ENCODE measurements around the gene SLC37A3. TPM values are rescaled to one million over a fixed set of nuclear protein-coding genes. Genes with fewer than 3 reads are reported as not detected.
A peak's percentile ranks its signal among the peaks of the same experiment; 100 is the strongest.
"Not testable (repeated sequence)": the region's sequence is repeated elsewhere in the genome, so short reads cannot be mapped to it uniquely, and the experiment has no call there.

SLC37A3 gene
- total and polyA plus RNA-seq, 2 experiments from 2014 or later = 44.9 to 64.5 TPM

GRCh38 chr7:140345426-140345825, 52.9 kb downstream of the SLC37A3 start:
- Histone ChIP-seq H3K27me3 (no peaks in the 10 kb centered on the region), H3K4me3 (no peak overlapping the region), H3K36me3 (replicated peaks; ENCODE audit: insufficient read depth, low read depth) (no peaks in the 10 kb centered on the region), H3K4me1 (ENCODE audit: insufficient read depth) (no peaks in the 10 kb centered on the region), H2AFZ (no peak overlapping the region), H4K20me1 (ENCODE audit: insufficient read depth, poor library complexity, severe bottlenecking) (no peaks in the 10 kb centered on the region), H3K79me2 (no peaks in the 10 kb centered on the region), H3K4me2 (no peak overlapping the region), H3K27ac (no peak overlapping the region), H3K9me2 (replicated peaks; ENCODE audit: insufficient read depth) (no peaks in the 10 kb centered on the region), H3K9me3 (ENCODE audit: low read depth) (no peaks in the 10 kb centered on the region)
- DNase-seq (ENCODE audit: low spot score) = no peak
- no peak for TF ChIP-seq EZH2phosphoT487 (IDR thresholded peaks at IDR 0.05; ENCODE audit: low read depth, severe bottlenecking, unreplicated experiment)
- no peak for TF ChIP-seq CTCF (IDR thresholded peaks at IDR 0.05; ENCODE audit: poor library complexity)
- TF ChIP-seq EZH2 (IDR thresholded peaks at IDR 0.05; ENCODE audit: borderline replicate concordance) = no peak
- 61% methylated on average over 3 of the region's 3 CpGs for WGBS (ENCODE audit: low lambda C conversion rate, missing lambda C conversion rate)

GRCh38 chr7:140342727-140343514, 55.4 kb downstream of the SLC37A3 start:
- DNase-seq (ENCODE audit: low spot score) = peak; percentile 30
- no peaks in the 10 kb centered on the region for H3K9me2 ChIP-seq (replicated peaks; ENCODE audit: insufficient read depth)
- H3K27me3 ChIP-seq = no peaks in the 10 kb centered on the region
- H3K4me1 ChIP-seq (ENCODE audit: insufficient read depth) = no peaks in the 10 kb centered on the region
- 75% methylated on average over 13 of the region's 13 CpGs for WGBS (ENCODE audit: low lambda C conversion rate, missing lambda C conversion rate)
- H3K36me3 ChIP-seq (replicated peaks; ENCODE audit: insufficient read depth, low read depth) = no peaks in the 10 kb centered on the region
- H3K4me3 ChIP-seq = no peak overlapping the region
- H3K27ac ChIP-seq = no peak overlapping the region
- H2AFZ ChIP-seq = no peak overlapping the region
- no peak overlapping the region for H3K4me2 ChIP-seq
- H3K79me2 ChIP-seq = no peaks in the 10 kb centered on the region
- TF ChIP-seq EZH2 (IDR thresholded peaks at IDR 0.05; ENCODE audit: borderline replicate concordance) (no peak), EZH2phosphoT487 (IDR thresholded peaks at IDR 0.05; ENCODE audit: low read depth, severe bottlenecking, unreplicated experiment) (no peak), CTCF (IDR thresholded peaks at IDR 0.05; ENCODE audit: poor library complexity) (peak; percentile 35)
- H4K20me1 ChIP-seq (ENCODE audit: insufficient read depth, poor library complexity, severe bottlenecking) = no peaks in the 10 kb centered on the region
- no peaks in the 10 kb centered on the region for H3K9me3 ChIP-seq (ENCODE audit: low read depth)

GRCh38 chr7:140338959-140339358, 59.4 kb downstream of the SLC37A3 start:
- not testable (repeated sequence) for H3K9me2 ChIP-seq (replicated peaks; ENCODE audit: insufficient read depth); H2AFZ ChIP-seq; H3K9me3 ChIP-seq (ENCODE audit: low read depth); H4K20me1 ChIP-seq (ENCODE audit: insufficient read depth, poor library complexity, severe bottlenecking); DNase-seq (ENCODE audit: low spot score); H3K27me3 ChIP-seq; H3K36me3 ChIP-seq (replicated peaks; ENCODE audit: insufficient read depth, low read depth); H3K4me1 ChIP-seq (ENCODE audit: insufficient read depth); H3K79me2 ChIP-seq; H3K4me2 ChIP-seq; H3K4me3 ChIP-seq; H3K27ac ChIP-seq
- whole genome bisulfite sequencing (ENCODE audit: low lambda C conversion rate, missing lambda C conversion rate) = 90% methylated on average over 1 of the region's 1 CpG

GRCh38 chr7:140334341-140335057, 63.8 kb downstream of the SLC37A3 start:
- H3K4me1 ChIP-seq (ENCODE audit: insufficient read depth) = no peaks in the 10 kb centered on the region

More at GRCh38 chr7:140334341-140335057, 63.8 kb downstream of the SLC37A3 start:
- Histone ChIP-seq H4K20me1 (ENCODE audit: insufficient read depth, poor library complexity, severe bottlenecking) (no peaks in the 10 kb centered on the region), H3K9me3 (ENCODE audit: low read depth) (no peaks in the 10 kb centered on the region), H2AFZ (no peak overlapping the region), H3K27me3 (no peaks in the 10 kb centered on the region), H3K36me3 (replicated peaks; ENCODE audit: insufficient read depth, low read depth) (no peaks in the 10 kb centered on the region), H3K79me2 (no peaks in the 10 kb centered on the region), H3K27ac (no peak overlapping the region), H3K9me2 (replicated peaks; ENCODE audit: insufficient read depth) (no peaks in the 10 kb centered on the region), H3K4me2 (no peak overlapping the region), H3K4me3 (no peak overlapping the region)
- 89% methylated on average over 8 of the region's 8 CpGs for WGBS (ENCODE audit: low lambda C conversion rate, missing lambda C conversion rate)
- no peak for TF ChIP-seq EZH2 (IDR thresholded peaks at IDR 0.05; ENCODE audit: borderline replicate concordance)
- TF ChIP-seq CTCF (IDR thresholded peaks at IDR 0.05; ENCODE audit: poor library complexity) = no peak
- no peak for TF ChIP-seq EZH2phosphoT487 (IDR thresholded peaks at IDR 0.05; ENCODE audit: low read depth, severe bottlenecking, unreplicated experiment)
- no peak for DNase-seq (ENCODE audit: low spot score)
